ENCODE results near the gene CCSER1. TPM values are rescaled to one million over a fixed set of nuclear protein-coding genes. Genes with fewer than 3 reads are reported as not detected.

CCSER1 gene
- total RNA-seq, 1 donor from 2014 or later = 1.4 TPM

GRCh38 chr4:90715242-90715641, 588.0 kb downstream of the CCSER1 start:
- H3K4me3 ChIP-seq (ENCODE audit: low read depth, low read length) = no peak overlapping the region
- DNase-seq (ENCODE audit: low read depth) = no peak
- no peaks in the 10 kb centered on the region for H3K27me3 ChIP-seq (ENCODE audit: control insufficient read depth, insufficient read depth, low read length)
- no peaks in the 10 kb centered on the region for H3K36me3 ChIP-seq (ENCODE audit: control insufficient read depth, insufficient read depth, low read length)
- no peak for TF ChIP-seq CTCF (IDR thresholded peaks at IDR 0.05; ENCODE audit: insufficient read depth, low read length, poor library complexity, severe bottlenecking)

- Histone ChIP-seq H3K27me3 (ENCODE audit: control insufficient read depth, insufficient read depth, low read length) (no peaks in the 10 kb centered on the region), H3K4me3 (ENCODE audit: low read depth, low read length) (no peak overlapping the region), H3K36me3 (ENCODE audit: control insufficient read depth, insufficient read depth, low read length) (no peaks in the 10 kb centered on the region)
- peak; percentile 50 for DNase-seq (ENCODE audit: low read depth)
- TF ChIP-seq CTCF (IDR thresholded peaks at IDR 0.05; ENCODE audit: insufficient read depth, low read length, poor library complexity, severe bottlenecking) = no peak
These were observed 591.7 kb downstream of the CCSER1 start for GRCh38 chr4:90718931-90719330.

- Histone ChIP-seq H3K36me3 (ENCODE audit: control insufficient read depth, insufficient read depth, low read length) (no peaks in the 10 kb centered on the region), H3K27me3 (ENCODE audit: control insufficient read depth, insufficient read depth, low read length) (no peaks in the 10 kb centered on the region), H3K4me3 (ENCODE audit: low read depth, low read length) (no peak overlapping the region)
- DNase-seq (ENCODE audit: low read depth) = peak; percentile 55
- no peak for TF ChIP-seq CTCF (IDR thresholded peaks at IDR 0.05; ENCODE audit: insufficient read depth, low read length, poor library complexity, severe bottlenecking)
These were observed 600.7 kb downstream of the CCSER1 start for GRCh38 chr4:90727938-90728337.

- H3K4me3 ChIP-seq (ENCODE audit: low read depth, low read length) = no peak overlapping the region
- no peak for TF ChIP-seq CTCF (IDR thresholded peaks at IDR 0.05; ENCODE audit: insufficient read depth, low read length, poor library complexity, severe bottlenecking)
- no peak for DNase-seq (ENCODE audit: low read depth)
- H3K27me3 ChIP-seq (ENCODE audit: control insufficient read depth, insufficient read depth, low read length) = no peaks in the 10 kb centered on the region
- no peaks in the 10 kb centered on the region for H3K36me3 ChIP-seq (ENCODE audit: control insufficient read depth, insufficient read depth, low read length)
These were observed 603.6 kb downstream of the CCSER1 start for GRCh38 chr4:90730752-90731151.

- no peak for DNase-seq (ENCODE audit: low read depth)
- no peak overlapping the region for H3K4me3 ChIP-seq (ENCODE audit: low read depth, low read length)
- H3K27me3 ChIP-seq (ENCODE audit: control insufficient read depth, insufficient read depth, low read length) = no peaks in the 10 kb centered on the region
- no peak for TF ChIP-seq CTCF (IDR thresholded peaks at IDR 0.05; ENCODE audit: insufficient read depth, low read length, poor library complexity, severe bottlenecking)
- H3K36me3 ChIP-seq (ENCODE audit: control insufficient read depth, insufficient read depth, low read length) = no peaks in the 10 kb centered on the region
These were observed 606.0 kb downstream of the CCSER1 start for GRCh38 chr4:90733211-90733610.

- Histone ChIP-seq H3K36me3 (ENCODE audit: control insufficient read depth, insufficient read depth, low read length) (no peaks in the 10 kb centered on the region), H3K4me3 (ENCODE audit: low read depth, low read length) (no peak overlapping the region), H3K27me3 (ENCODE audit: control insufficient read depth, insufficient read depth, low read length) (no peaks in the 10 kb centered on the region)
- no peak for TF ChIP-seq CTCF (IDR thresholded peaks at IDR 0.05; ENCODE audit: insufficient read depth, low read length, poor library complexity, severe bottlenecking)
- no peak for DNase-seq (ENCODE audit: low read depth)
These were observed 618.0 kb downstream of the CCSER1 start for GRCh38 chr4:90745176-90745575.

All from kidney epithelial cell (primary cell).